Measurements from ENCODE around the gene MRAP. TPM values are rescaled to one million over a fixed set of nuclear protein-coding genes. Genes with fewer than 3 reads are reported as not detected.

MRAP gene
- total and polyA plus RNA-seq, 2 experiments from 2014 or later: 0.33 TPM; not detected in 1

- 54% methylated on average over 21 of the region's 22 CpGs for WGBS (ENCODE audit: low lambda C conversion rate, missing lambda C conversion rate)
- Histone ChIP-seq H3K27me3 (no peaks in the 10 kb centered on the region), H3K79me2 (no peaks in the 10 kb centered on the region), H4K20me1 (ENCODE audit: insufficient read depth, poor library complexity, severe bottlenecking) (no peaks in the 10 kb centered on the region), H3K4me1 (ENCODE audit: insufficient read depth) (no peaks in the 10 kb centered on the region), H3K36me3 (replicated peaks; ENCODE audit: insufficient read depth, low read depth) (no peaks in the 10 kb centered on the region), H3K27ac (no peak overlapping the region), H3K9me3 (ENCODE audit: low read depth) (no peaks in the 10 kb centered on the region), H3K4me2 (no peak overlapping the region), H3K9me2 (replicated peaks; ENCODE audit: insufficient read depth) (no peaks in the 10 kb centered on the region), H2AFZ (no peak overlapping the region), H3K4me3 (no peak overlapping the region)
- no peak for DNase-seq (ENCODE audit: low spot score)
- TF ChIP-seq EZH2phosphoT487 (IDR thresholded peaks at IDR 0.05; ENCODE audit: low read depth, severe bottlenecking, unreplicated experiment) (no peak), EZH2 (IDR thresholded peaks at IDR 0.05; ENCODE audit: borderline replicate concordance) (no peak)
- TF ChIP-seq, protein P1, sequence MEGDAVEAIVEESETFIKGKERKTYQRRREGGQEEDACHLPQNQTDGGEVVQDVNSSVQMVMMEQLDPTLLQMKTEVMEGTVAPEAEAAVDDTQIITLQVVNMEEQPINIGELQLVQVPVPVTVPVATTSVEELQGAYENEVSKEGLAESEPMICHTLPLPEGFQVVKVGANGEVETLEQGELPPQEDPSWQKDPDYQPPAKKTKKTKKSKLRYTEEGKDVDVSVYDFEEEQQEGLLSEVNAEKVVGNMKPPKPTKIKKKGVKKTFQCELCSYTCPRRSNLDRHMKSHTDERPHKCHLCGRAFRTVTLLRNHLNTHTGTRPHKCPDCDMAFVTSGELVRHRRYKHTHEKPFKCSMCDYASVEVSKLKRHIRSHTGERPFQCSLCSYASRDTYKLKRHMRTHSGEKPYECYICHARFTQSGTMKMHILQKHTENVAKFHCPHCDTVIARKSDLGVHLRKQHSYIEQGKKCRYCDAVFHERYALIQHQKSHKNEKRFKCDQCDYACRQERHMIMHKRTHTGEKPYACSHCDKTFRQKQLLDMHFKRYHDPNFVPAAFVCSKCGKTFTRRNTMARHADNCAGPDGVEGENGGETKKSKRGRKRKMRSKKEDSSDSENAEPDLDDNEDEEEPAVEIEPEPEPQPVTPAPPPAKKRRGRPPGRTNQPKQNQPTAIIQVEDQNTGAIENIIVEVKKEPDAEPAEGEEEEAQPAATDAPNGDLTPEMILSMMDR (IDR thresholded peaks at IDR 0.05; ENCODE audit: poor library complexity): no peak
Observed at GRCh38 chr21:32306021-32306780, 7.5 kb downstream of the MRAP start.

- Histone ChIP-seq H3K4me1 (ENCODE audit: insufficient read depth) (no peaks in the 10 kb centered on the region), H3K9me3 (ENCODE audit: low read depth) (no peaks in the 10 kb centered on the region), H3K4me2 (no peak overlapping the region), H4K20me1 (ENCODE audit: insufficient read depth, poor library complexity, severe bottlenecking) (no peaks in the 10 kb centered on the region), H2AFZ (no peak overlapping the region), H3K9me2 (replicated peaks; ENCODE audit: insufficient read depth) (no peaks in the 10 kb centered on the region), H3K27ac (no peak overlapping the region), H3K79me2 (no peaks in the 10 kb centered on the region), H3K27me3 (no peaks in the 10 kb centered on the region), H3K36me3 (replicated peaks; ENCODE audit: insufficient read depth, low read depth) (no peaks in the 10 kb centered on the region), H3K4me3 (no peak overlapping the region)
- DNase-seq (ENCODE audit: low spot score): no peak
- WGBS (ENCODE audit: low lambda C conversion rate, missing lambda C conversion rate): 91% methylated on average over 4 of the region's 4 CpGs
- TF ChIP-seq EZH2phosphoT487 (IDR thresholded peaks at IDR 0.05; ENCODE audit: low read depth, severe bottlenecking, unreplicated experiment): no peak
- TF ChIP-seq, protein P1 (IDR thresholded peaks at IDR 0.05; ENCODE audit: poor library complexity): no peak
- no peak for TF ChIP-seq EZH2 (IDR thresholded peaks at IDR 0.05; ENCODE audit: borderline replicate concordance)
Observed at GRCh38 chr21:32307706-32308105, 9.1 kb downstream of the MRAP start.

DNA sequence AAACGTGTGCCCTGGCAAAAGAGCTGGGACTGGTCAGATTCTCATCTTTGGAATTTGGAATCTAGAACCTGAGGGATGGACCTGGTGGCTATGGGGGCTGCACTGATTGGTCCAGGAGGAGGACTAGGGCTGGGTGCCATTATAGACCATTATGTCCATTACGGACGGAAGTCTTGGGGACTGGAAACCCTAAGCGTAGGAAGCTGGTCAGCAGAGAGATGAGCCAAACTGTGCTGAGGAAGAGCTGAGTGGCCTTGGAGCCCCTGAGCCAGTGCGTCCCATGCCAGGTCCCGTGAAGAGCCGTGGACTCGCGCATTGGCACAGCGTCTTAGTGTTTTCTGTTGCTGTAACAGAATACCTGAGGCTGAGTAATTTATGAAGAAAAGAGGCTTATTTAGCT, 10.0 kb downstream of the MRAP start:
- Histone ChIP-seq H3K27ac (no peak overlapping the region), H3K4me2 (no peak overlapping the region), H3K9me2 (replicated peaks; ENCODE audit: insufficient read depth) (no peaks in the 10 kb centered on the region), H3K9me3 (ENCODE audit: low read depth) (no peaks in the 10 kb centered on the region), H3K4me1 (ENCODE audit: insufficient read depth) (no peaks in the 10 kb centered on the region), H3K36me3 (replicated peaks; ENCODE audit: insufficient read depth, low read depth) (no peaks in the 10 kb centered on the region), H3K4me3 (no peak overlapping the region), H3K27me3 (no peaks in the 10 kb centered on the region), H2AFZ (no peak overlapping the region), H3K79me2 (no peaks in the 10 kb centered on the region), H4K20me1 (ENCODE audit: insufficient read depth, poor library complexity, severe bottlenecking) (no peaks in the 10 kb centered on the region)
- no peak for DNase-seq (ENCODE audit: low spot score)
- WGBS (ENCODE audit: low lambda C conversion rate, missing lambda C conversion rate): over 99% methylated on average over 10 of the region's 10 CpGs
- TF ChIP-seq EZH2phosphoT487 (IDR thresholded peaks at IDR 0.05; ENCODE audit: low read depth, severe bottlenecking, unreplicated experiment) (no peak), EZH2 (IDR thresholded peaks at IDR 0.05; ENCODE audit: borderline replicate concordance) (no peak)
- TF ChIP-seq, protein P1 (IDR thresholded peaks at IDR 0.05; ENCODE audit: poor library complexity): no peak
